Loucy (cell line): Measurements from ENCODE around the gene NDUFB7.

ENCODE experiments used
- CTCF ChIP-seq: fragments of 200-600 bp; sonication (generic); conservative IDR thresholded peaks from 2 replicates; pipeline ENCODE4 v1.5.1; 2014; ENCODE audit warnings: mild to moderate bottlenecking, antibody characterized with exemption, low read length
- EZH2phosphoT487 ChIP-seq: fragments of 200-600 bp; IDR thresholded peaks from 2 replicates; pipeline ENCODE4 v1.6.1; 2018; ENCODE audit warnings: antibody characterized with exemption, mild to moderate bottlenecking, moderate library complexity, borderline replicate concordance

GRCh38 chr19:14520543-14520942 is 51.3 kb downstream of the NDUFB7 start:
- TF ChIP-seq CTCF (no peak), EZH2phosphoT487 (no peak)
